Measurements from ENCODE around the gene CRABP2. TPM values are rescaled to one million over a fixed set of nuclear protein-coding genes. Genes with fewer than 3 reads are reported as not detected.

Gene CRABP2
- total and polyA plus RNA-seq, 2 of the 13 experiments (the other 11 are each of a cell fraction or from before 2014, with no cell fraction given) = 0.40 to 0.60 TPM

- TF ChIP-seq KLF13 (CRISPR knock-in tag; IDR thresholded peaks at IDR 0.05) (no peak), ZNF138 (CRISPR knock-in tag; IDR thresholded peaks at IDR 0.05; ENCODE audit: low read depth) (no peak), MTA1 (CRISPR knock-in tag; IDR thresholded peaks at IDR 0.05; ENCODE audit: borderline replicate concordance) (no peak), RAD51 (IDR thresholded peaks at IDR 0.05; ENCODE audit: borderline replicate concordance) (no peak), CC2D1A (CRISPR knock-in tag; IDR thresholded peaks at IDR 0.05) (no peak), SMC3 (IDR thresholded peaks at IDR 0.05; ENCODE audit: low read length) (peak; percentile 68), SALL1 (CRISPR knock-in tag; IDR thresholded peaks at IDR 0.05) (peak; percentile 60; the same call in 1 of the 2 replicates), RFXANK (CRISPR knock-in tag; IDR thresholded peaks at IDR 0.05) (no peak), SIX1 (CRISPR knock-in tag; IDR thresholded peaks at IDR 0.05; ENCODE audit: borderline replicate concordance) (no peak), TERF1 (CRISPR knock-in tag; IDR thresholded peaks at IDR 0.05) (no peak), ZNF672 (CRISPR knock-in tag; IDR thresholded peaks at IDR 0.05) (no peak), ZNF460 (CRISPR knock-in tag; IDR thresholded peaks at IDR 0.05; ENCODE audit: borderline replicate concordance) (no peak), KMT2B (CRISPR knock-in tag; IDR thresholded peaks at IDR 0.05) (0 out of 2 replicates have a peak, but pooled peaks have one; percentile 36), SAP130 (CRISPR knock-in tag; IDR thresholded peaks at IDR 0.05; ENCODE audit: low read depth) (peak; percentile 36; the same call in 1 of the 2 replicates), ZSCAN20 (CRISPR knock-in tag; IDR thresholded peaks at IDR 0.05; ENCODE audit: borderline replicate concordance) (no peak), SKIL (CRISPR knock-in tag; IDR thresholded peaks at IDR 0.05; ENCODE audit: borderline replicate concordance) (no peak), NR2F1 (CRISPR knock-in tag; IDR thresholded peaks at IDR 0.05) (no peak), TCF7L2 (IDR thresholded peaks at IDR 0.05; ENCODE audit: low read depth, low read length) (no peak), HOXA9 (CRISPR knock-in tag; IDR thresholded peaks at IDR 0.05; ENCODE audit: borderline replicate concordance) (no peak), ZBTB34 (CRISPR knock-in tag; IDR thresholded peaks at IDR 0.05) (no peak), THAP8 (CRISPR knock-in tag; IDR thresholded peaks at IDR 0.05; ENCODE audit: borderline replicate concordance) (no peak), ZNF619 (CRISPR knock-in tag; IDR thresholded peaks at IDR 0.05) (0 out of 2 replicates have a peak, but pooled peaks have one; percentile 42), ZMYM3 (CRISPR knock-in tag; IDR thresholded peaks at IDR 0.05) (0 out of 2 replicates have a peak, but pooled peaks have one; percentile 39)
Observed at GRCh38 chr1:156689035-156689952, 16.1 kb downstream of the CRABP2 start (continued).
